DMS153 treated with DMSO at 0.1 percent for 48 hours (cell line): Measurements from ENCODE around the gene GTF3C6.
"Not testable (repeated sequence)": the region's sequence is repeated elsewhere in the genome, so short reads cannot be mapped to it uniquely, and the experiment has no call there.

Experiments used
- DNase-seq: peaks from one replicate; lab custom pipeline; 2025; ENCODE audit not compliant: unreplicated experiment; lab: John Stamatoyannopoulos, UW

The GTF3C6 gene, protein sequence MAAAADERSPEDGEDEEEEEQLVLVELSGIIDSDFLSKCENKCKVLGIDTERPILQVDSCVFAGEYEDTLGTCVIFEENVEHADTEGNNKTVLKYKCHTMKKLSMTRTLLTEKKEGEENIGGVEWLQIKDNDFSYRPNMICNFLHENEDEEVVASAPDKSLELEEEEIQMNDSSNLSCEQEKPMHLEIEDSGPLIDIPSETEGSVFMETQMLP

DNA sequence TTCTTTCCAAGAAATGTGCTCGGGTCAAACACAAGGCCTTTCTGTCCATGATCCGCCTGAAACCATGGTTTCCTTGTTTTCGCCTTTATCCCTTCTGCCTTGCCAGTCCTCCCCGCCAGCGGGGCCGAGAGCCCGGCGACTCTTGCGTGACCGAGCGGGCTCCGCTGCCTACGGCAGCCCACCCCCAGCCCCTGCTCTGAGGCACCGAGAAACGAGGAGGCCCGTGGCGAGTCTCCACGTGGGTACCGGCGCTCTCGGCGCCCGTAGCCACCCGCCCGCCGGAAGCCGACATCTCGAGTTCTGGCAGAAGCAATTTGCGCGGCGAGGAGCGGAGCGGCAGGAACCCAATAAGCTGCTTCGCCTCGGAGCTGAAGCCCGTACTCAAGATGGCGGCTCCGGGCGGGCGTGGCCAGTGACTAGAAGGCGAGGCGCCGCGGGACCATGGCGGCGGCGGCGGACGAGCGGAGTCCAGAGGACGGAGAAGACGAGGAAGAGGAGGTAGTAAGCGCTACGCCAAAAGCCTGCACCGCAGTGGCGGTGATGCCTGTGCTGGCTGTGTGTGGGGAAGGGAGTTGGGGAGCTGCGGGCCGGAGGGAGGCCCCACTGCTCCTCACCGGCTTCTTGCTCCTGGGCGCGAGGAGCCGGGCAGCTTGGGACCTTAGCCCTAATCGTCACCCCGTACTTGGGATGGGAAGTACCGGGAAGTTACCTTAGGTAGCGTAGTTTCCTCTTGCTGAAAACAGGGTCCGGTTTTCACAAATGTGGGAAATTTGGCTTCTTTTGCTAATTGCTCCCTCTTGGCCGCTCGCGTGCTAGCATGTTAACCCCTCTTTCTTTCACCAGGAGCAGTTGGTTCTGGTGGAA lies at the start of gene GTF3C6:
TSS of gene GTF3C6 (plus strand) at position 378 of the 864 bp plus-strand sequence. CDS start at position 442, 64 bp downstream.
- peak; percentile 76 for DNase-seq

DNA sequence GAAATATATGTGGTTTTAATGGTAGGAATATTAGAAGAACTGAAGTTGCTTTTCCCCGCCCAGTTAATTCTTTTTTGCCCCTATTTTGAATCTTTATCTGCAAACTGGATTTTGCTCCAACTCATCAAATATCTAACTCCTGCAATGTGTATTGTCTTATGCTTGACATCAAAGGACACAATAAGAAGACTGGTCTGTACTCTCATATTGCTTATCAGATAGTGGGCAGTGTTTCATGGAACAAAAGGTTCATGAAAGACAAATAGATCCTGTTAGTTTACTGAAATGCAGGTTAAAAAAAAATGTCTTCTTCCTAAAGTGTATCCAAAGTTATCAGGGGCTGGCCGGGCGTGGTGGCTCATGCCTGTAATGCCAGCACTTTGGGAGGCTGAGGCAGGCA lies 27.7 kb upstream of the GTF3C6 start:
- no peak for DNase-seq

DNA sequence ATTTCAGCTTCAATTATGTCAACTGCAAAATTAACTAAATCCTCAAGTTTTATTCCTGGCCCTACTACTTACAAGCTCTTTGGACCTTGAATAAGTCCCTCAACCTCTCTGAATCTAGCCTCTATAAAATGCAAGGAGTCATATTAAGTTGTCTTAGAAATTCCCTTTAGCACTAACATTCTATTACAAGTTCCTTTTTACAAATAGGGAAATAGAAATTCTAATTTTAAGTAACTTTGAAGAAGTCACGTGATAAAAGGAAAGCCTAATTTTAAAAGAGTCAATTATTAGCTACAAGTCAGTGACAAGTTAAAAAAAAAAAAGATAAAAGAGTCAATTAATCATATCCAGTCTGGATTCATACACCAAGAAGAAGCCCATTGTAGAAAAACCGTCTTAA lies 24.6 kb upstream of the GTF3C6 start:
- no peak for DNase-seq

DNA sequence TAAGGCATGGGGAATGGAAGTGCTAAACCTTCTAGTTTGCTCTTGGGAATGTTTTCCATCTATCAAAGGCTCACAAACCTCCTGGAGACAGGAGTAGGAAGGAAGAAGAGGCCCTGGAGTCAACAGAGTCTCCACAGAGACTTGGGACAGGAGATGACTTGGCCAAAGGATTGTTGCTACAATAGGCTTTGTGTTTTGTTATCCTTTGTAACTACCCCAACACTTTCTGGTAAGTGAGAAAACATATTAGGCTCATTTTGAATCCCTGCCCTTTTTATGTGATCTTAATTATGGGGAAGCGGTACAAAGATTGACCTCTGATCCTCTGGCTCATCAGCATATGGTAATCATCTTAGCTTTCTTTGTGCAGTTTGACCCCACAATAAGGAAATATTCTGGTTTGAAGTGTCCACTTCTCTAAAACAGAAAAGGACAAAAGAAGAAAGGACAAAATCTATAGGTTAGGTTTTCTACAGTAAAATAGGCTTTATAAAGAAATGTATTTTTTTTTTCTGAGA lies 24.1 kb upstream of the GTF3C6 start:
- DNase-seq = no peak

DNA sequence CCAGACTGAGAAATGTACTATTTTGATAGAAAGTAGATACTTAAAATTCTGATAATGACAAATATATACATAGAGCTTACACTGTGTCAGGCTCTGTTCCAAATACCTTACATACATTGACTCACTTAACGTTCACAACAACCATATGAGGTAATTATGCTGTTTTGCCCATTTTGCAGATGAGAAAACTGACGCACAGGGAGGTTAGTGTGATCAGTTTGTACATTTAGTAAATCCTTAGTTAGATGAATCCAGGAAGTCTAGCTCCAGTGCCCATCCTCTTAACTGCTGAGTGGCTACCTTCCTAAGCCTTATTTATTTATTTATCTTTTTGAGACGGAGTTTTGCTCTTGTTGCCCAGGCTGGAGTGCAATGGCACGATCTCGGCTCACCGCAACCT lies 23.3 kb upstream of the GTF3C6 start:
- no peak for DNase-seq

DNA sequence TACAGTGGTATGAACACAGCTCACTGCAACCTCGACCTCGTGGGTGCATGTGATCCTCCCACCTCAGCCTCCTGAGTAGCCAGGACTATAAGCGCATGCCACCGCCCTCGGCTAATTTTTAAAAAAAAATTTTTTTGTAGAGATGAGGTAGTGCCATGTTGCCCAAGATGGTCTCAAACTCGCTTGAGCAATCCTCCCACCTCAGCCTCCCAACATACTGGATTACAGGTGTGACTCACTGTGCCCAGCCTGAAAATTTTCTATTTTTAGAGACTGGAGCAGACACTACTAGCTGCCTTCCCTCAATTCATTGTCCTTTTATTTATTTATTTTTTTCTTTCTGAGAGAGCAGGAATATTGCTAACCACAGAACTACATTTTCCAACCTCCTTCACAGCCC lies 20.3 kb upstream of the GTF3C6 start:
- no peak for DNase-seq

DNA sequence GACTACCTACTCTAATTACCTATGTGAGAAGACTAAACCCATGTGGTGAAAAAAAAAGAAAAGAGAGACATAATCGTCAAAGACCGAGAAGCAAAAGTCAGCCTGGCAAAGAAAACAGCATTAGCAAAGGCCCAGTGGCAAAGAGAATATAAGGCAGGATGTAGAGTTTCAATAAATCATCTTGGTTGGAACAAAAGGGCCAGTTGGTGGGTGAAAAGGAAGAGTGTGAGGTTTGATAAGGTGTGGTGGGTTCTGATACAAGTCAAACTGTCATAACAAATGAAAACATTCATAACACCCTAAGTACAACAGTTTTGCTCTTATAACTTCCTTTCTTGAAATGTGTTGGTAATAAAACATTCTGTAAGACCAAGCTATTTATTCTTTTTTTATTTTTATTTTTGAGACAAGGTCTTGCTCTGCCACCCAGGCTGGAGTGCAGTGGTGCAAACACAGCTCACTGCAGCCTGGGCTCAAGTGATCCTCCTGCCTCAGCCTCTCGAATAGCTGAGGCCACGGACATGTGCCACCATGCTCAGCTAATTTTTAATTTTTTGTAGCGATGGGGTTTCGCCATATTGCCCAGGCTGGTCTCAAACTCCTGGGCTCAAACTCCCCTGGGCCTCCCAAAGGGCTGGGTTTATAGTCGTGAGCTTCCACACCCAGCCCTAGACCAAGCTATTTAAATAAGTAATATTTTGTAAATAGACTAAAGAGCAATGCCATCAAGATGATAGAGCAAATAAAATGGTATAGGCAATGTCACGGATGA lies 18.9 kb upstream of the GTF3C6 start:
- no peak for DNase-seq

DNA sequence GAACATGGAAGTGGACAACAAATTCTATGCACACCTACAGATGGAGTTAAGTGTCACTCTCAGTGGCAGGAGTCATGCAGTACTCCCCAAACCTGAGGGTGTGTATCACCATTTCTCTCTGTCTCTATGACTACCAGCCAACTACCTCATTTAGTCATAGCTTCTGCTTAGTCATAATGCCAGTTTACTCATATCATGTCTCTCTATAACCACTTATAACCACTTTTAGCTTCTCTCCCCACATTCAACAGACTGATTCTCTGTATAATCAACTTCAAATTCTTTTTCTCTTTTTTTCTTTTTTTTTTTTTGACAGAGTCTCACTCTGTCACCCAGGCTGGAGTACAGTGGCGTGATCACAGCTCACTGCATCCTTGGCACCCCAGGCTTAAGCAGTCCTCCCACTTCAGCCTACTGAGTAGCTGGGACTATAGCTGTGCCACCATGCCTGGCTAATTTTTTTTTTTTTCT lies 13.8 kb upstream of the GTF3C6 start:
- DNase-seq = no peak

DNA sequence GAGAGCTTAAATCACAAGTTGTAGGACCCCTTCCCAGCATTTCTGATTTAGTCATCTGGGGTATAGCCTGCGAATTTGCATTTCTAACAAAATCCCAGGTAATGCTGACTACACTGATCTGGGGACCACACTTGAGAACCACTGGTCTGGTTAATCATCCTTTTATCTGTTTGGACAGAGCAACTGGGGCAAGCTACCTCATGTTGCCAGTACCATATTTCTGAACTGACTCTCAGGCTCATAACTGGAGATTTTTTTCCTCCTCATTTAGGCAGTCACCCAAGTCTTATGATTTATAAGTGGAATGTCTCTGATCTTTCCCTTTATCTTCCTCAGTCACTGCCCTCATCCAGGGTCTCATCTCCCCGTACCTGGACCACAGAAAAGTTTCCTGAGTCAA lies 12.0 kb upstream of the GTF3C6 start:
- DNase-seq = no peak

DNA sequence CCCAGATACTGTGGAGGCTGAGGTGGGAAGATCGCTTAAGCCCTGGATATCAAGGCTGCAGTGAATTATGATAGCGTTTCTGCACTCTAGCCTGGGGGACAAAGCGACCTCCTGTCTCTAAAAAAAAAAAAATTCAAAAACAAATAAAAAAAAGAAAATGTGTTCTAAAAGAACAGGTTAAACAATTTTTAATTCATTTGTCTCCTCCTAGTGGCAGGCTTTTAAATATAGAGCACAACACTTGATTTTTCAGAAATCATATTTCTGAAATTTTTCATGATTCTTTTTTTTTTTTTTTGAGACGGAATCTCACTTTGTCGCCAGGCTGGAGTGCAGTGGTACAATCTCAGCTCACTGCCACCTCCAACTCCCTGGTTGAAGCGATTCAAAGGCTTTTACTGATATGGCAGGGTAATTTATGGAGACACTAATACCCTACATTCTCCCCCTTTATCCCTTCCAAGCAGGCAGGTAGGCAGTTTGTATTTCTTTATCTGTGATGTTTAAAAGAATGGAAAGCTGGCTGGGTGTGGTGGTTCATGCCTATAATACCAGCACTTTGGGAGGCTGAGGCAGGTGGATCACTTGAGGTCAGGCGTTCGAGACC lies 8.7 kb upstream of the GTF3C6 start:
- DNase-seq = peak; percentile 19

DNA sequence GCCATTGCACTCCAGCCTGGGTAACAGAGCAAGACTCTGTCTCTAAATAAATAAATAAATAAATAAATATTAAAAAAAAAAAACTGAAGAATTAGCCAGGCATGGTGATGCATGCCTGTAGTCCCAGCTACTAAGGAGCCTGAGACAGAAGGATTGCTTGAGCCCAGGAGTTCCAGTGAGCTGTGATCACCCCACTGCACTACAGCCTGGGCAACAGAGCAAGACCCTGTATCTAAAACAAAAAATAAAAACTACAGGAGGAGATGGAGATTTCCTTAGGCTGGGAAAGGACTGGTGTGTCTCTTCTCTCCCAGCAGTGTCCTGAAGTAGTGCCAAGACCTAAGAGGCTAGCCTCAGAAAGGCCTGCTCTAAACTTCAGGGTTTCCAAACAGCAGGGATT lies 8.1 kb upstream of the GTF3C6 start:
- DNase-seq = no peak

DNA sequence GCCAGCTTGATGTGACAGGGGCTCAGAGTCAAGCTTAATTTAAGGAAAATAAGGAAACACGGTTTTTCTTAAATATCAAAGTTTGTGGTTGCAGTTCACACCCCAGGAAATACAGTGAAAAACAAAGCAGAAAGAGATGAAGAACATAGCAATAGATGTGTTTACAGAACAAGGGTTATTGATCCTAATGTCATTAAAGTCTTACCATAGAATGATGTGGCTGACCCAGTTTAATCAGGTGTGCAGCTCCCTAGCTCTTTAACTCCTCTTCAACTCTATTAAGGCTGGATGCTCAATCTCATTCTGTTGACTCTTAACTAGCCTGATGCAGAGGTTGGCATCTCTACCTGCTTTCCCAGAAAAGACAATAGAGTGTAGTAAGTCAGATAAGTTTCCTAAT lies 7.5 kb upstream of the GTF3C6 start:
- DNase-seq = no peak

DNA sequence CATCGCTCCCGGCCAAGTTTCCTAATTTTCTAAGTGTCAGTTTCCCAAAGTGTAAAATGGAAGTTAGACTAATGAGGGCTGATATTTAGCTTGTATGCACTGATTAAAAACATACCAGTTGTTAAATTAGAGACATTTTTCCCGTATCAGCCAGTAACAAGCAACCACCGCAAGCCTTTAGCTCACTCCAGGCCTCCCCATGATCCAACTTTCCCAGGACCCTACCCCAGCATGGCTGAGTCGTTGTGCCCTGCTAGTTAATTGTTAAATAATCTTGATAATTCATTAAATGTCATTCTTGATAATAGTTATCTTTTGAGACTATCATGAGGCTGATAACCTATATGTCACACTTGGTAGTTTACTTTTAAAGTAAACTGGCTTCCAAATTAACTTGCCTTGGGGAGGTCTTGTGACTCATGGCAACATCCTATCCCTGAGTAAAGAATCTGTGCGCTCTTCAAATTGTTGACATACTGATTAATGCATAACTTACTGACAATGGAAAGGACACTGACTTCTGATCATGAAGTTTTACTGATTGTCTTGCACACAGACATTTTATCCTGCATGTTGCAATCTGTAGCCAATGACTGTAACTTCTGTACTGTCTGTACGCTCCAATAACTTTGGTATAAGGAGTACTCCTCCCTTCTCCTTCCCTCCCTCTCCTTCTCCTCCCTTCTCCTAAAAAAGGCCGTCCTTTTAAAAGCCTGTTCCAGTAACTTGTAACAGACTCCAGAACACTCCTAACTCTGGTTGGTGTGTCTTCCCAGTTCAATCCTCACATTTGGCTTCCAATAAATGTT lies 6.3 kb upstream of the GTF3C6 start:
- no peak for DNase-seq

DNA sequence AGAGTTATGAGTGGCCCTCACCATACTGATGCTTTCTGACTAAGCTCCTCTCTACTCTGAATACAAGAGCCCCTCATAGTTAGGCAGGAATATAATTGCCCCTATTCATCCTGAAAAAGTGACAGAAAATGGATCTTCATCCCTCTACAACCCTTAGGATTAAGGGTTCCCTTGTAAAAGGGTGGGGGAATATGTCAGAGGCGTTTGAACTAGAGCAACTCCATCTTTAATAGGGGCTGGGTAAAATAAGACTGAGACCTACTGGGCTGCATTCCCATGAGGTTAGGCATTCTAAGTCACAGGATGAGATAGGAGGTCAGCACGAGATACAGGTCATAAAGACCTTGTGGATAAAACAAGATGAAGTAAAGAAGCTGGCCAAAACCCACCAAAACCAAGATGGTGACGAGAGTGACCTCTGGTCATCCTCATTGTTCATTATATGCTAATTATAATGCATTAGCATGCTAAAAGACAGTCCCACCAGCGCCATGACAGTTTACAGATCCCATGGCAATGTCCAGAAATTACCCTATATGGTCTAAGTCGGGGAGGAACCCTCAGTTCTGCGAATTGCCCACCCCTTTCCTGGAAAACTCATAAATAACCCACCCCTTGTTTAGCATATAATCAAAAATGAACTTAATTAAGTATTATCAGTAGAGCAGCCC lies 4.7 kb upstream of the GTF3C6 start:
- no peak for DNase-seq

DNA sequence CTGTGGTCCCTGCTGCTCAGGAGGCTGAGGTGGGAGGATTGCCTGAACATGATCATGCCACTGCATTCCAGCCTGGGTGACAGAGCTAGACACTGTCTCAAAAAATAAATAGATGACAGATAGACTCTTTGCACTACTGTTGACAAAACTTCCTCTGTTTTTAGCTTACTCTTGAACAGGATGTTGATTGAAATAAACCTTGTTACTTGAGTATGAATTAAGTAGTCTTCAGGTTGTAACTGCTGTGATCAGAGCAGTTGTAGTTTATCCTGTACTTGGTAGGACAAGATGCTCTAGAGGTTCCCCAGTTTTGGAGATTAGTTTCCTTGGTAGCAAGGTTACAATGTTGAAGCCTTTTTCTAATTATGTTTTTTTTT lies 1.5 kb downstream of the GTF3C6 start:
- DNase-seq = no peak

DNA sequence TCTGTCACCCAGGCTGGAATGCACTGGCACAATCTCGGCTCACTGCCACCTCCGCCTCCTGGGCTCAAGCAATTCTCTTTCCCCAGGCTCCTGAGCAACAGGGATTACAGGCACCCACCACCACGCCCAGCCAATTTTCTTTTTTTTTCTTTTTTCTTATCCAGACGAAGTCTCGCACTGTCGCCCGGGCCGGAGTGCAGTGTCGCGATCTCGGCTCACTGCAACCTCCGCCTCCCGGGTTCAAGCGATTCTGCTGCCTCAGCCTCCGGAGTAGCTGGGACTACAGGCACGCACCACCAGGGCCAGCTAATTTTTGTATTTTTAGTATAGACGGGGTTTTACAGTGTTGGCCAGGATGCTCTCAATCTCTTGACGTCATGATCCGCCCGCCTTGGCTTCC lies 4.1 kb downstream of the GTF3C6 start:
- not testable (repeated sequence) for DNase-seq

DNA sequence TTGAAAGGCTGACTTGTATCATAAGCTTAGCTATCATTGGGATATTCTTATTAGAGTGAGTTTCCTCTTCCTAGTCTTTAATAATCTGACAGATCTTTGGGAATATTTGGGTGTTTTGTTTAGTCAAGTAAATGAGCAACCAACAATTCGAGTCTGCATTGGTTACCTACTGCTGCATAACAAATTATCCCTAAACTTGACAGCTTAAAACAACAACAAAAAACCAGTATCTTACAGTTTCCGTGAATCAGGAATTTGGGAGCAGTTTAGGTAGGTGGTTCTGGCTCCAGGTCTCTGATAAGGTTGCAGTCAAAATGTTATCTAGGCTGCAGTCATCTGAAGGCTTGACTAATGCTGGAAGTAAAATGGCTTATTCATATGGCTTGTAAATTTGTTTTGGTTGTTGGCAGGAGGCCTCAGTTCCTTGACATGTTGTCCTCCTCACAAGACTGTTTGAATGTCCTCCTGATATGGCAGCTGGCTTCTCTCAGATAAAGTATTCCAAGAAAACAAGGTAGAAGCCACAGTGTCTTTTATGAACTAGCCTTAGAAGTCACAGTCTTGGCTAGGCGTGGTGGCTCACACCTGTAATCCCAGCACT lies 7.2 kb downstream of the GTF3C6 start:
- no peak for DNase-seq

DNA sequence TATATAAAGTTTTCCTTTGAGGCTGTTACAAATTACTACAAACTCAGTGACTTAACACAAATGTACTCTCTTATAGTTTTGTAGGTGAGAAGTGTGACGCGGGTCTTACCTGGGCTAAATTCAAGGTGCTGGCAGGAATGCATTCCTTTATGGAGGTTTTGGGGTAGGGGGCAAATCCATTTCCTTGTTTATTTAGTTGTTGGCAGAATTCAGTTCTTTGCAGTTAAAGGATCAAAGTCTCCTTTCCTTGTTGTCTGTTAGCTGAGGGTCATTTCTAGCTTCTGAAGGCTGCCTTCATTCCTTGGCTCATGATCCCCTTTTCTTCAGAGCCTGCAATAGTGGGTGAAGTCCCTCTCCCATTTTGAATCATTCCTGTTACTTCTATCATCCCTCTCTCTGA lies 10.2 kb downstream of the GTF3C6 start:
- DNase-seq = not testable (repeated sequence)

DNA sequence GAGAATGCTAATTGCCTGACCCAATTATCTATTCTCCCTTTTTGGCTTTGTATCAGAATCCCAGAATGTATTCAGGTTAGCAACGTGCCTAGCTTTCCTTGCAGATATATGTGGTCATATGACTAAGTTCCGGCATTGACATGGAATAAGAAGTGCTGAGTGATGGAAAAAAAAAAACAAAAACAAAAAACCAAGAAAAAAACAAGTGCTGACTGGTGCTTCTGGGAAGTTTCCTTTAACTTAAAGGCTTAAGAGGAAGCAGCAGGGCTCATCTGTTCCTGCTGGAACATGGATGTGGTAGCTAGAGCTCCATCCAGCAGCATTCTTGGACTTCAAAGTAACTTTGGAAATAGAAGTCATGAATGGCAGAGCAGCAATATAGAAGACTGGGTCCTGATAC lies 13.0 kb downstream of the GTF3C6 start:
- no peak for DNase-seq
